NOMO-1 treated with DMSO at 0.1 percent for 48 hours (cell line): ENCODE results near the gene LCOR.
A peak's percentile ranks its signal among the peaks of the same experiment; 100 is the strongest.
"Not testable (repeated sequence)": the region's sequence is repeated elsewhere in the genome, so short reads cannot be mapped to it uniquely, and the experiment has no call there.

Experiments used
- DNase-seq: peaks from one replicate; lab custom pipeline; 2025; ENCODE audit not compliant: unreplicated experiment; lab: John Stamatoyannopoulos, UW

Gene LCOR

DNA sequence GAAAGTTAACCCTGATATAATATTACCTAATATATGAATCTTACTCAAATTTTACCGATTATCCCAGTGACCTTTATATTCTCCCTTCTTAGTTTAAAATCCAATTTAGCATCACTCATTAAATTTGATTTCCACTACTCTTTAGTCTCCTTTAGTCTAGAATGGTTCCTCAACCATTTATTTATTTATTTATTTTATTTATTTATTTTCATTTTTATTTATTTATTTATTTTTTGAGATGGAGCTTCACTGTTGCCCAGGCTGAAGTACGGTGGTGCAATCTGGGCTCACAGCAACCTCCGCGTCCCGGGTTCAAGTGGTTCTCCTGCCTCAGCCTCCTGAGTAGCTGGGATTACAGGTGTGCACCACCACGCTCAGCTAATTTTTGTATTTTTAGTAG lies 92.8 kb downstream of the LCOR start:
- DNase-seq = no peak

- DNase-seq = no peak
These were observed 98.4 kb downstream of the LCOR start for GRCh38 chr10:96930469-96930868.

DNA sequence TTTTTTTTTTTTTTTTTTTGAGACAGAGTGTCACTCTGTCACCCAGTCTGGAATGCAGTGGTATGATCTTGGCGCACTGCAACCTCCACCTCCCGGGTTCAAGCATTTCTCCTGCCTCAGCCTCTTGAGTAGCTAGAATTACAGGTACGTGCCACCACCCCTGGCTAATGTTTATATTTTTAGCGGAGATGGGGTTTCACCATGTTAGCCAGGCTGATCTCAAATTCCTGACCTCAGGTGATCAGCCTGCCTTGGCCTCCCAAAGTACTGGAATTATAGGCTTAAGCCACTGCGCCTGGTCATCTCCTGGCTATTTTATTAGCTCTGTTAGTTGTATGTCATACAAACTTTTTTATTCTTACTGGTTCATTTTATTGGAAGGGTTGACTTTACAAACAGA lies 103.0 kb downstream of the LCOR start:
- DNase-seq = no peak

DNA sequence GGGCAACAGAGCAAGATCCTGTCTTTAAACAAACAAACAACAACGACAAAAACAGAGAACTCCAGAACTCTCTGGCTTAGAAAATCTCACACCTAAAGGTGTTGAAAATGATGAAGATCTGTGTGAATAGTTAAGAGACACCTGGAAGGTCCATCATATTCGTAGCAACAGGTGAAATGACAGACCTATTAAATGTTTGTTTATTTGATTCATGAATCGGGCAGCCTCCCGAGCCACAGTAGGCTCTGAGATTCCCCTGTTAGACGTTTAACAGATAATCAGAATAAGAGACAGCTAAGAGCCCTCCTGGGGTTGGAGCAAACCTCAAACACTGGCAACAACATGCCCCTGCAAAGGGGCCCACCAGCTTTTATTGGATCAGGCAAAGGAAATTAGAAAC lies 103.7 kb downstream of the LCOR start:
- no peak for DNase-seq

GRCh38 chr10:96943161-96943560 lies 111.1 kb downstream of the LCOR start:
- DNase-seq = not testable (repeated sequence)

DNA sequence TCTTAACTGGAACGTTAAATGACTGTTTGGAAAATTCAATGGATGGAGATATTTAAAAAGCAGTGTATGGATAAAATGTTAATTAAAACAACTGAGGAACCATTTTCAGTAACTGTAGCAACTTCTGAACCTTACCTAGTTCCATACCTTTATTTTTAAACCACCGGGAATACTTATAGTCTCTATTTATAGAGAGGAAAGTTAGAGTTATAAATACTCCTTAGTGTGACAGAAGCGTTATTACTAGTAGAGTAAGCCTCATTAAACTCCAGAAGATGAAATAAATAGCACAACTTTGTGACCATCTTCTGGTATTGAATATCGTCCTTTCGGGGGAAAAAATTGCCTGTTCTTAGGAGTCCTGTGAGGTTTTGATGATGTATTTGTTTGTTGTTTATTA lies 114.9 kb downstream of the LCOR start:
- DNase-seq = no peak

GRCh38 chr10:96949039-96949683 lies 117.1 kb downstream of the LCOR start:
- DNase-seq = no peak

GRCh38 chr10:96951954-96952353 lies 119.9 kb downstream of the LCOR start:
- DNase-seq = no peak

DNA sequence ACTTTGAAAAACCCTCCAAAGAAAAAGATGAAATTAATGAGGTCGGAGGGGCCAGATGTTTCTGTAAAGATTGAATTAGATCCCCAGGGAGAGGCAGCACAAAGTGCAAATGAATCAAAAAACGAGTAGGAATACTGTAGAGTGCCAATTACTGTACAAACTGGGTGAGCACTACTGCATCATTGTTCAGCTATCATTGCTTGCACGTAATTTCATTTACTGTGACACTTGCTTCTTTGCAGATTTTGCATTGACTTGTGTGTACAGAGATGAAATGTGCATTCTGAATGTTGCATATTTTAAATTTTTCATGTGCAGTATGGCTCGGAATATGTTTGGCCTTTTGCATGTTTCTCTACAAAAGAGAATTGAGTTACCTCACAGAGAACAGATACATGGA lies 123.7 kb downstream of the LCOR start:
- no peak for DNase-seq

DNA sequence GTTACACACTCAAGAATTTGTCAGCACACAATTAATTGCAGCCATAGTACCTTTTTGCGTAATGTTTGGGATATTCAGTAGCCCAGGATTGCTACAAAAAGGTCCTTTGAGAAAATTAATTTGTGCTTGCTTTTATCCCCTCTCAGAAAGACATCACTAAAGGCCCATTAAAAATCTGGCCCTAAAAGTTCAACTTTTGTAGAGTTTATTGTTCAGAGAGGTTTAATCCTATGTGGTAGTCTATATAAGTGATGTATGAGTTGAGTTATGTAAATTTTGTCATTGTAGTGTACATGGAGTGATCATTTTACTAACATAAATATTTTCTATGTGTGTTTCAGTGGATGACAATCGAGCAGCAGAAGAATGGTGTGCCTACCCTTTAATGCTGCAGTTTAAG lies 126.0 kb downstream of the LCOR start:
- no peak for DNase-seq

- no peak for DNase-seq
These were observed 127.6 kb downstream of the LCOR start for GRCh38 chr10:96959733-96960132.

DNA sequence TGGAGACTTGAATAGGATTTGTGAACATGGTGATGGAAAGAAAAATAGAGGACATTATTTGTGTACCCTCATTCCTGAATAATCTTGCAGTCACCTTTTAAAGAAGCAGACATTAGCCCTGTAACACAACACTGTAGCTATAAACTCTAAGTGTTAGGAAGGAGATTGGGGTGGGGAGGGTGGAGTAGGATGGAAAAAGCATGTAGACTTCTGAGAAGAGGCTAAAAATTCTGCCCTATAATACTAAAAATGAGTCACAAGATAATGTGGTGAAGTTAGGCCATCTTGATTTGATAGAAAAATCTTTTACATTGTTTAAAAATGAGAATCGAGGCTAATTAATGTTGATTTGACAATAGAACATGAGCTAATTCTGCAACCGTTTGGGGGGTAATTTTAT lies 128.8 kb downstream of the LCOR start:
- DNase-seq = no peak

GRCh38 chr10:96964131-96964530 lies 132.0 kb downstream of the LCOR start:
- no peak for DNase-seq

GRCh38 chr10:96967847-96968246 lies 135.7 kb downstream of the LCOR start:
- DNase-seq = no peak

GRCh38 chr10:96968682-96969423 lies 136.8 kb downstream of the LCOR start:
- DNase-seq = no peak

GRCh38 chr10:96971324-96971723 lies 139.2 kb downstream of the LCOR start:
- DNase-seq = no peak

GRCh38 chr10:96972264-96972663 lies 140.2 kb downstream of the LCOR start:
- no peak for DNase-seq

GRCh38 chr10:96973809-96974747 lies 142.0 kb downstream of the LCOR start:
- DNase-seq = peak; percentile 26

DNA sequence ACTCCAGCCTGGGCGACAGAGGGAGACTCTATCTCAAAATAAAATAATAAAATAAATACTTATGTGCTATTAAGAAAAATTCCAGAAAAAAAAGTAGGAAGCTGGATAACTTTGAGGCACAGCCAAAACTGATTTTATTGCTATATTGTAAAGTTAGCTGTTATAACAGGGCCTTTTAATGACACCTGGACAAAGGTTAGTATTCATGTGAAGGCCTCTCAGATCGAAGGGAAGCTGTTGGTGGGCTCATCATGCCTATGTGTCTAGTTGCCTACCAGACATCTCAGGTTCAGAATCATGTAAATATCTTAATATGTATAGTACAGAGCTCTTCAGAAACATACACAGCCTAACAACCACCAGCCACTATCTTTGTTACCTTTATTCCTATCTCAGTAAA lies 143.0 kb downstream of the LCOR start:
- DNase-seq = no peak

DNA sequence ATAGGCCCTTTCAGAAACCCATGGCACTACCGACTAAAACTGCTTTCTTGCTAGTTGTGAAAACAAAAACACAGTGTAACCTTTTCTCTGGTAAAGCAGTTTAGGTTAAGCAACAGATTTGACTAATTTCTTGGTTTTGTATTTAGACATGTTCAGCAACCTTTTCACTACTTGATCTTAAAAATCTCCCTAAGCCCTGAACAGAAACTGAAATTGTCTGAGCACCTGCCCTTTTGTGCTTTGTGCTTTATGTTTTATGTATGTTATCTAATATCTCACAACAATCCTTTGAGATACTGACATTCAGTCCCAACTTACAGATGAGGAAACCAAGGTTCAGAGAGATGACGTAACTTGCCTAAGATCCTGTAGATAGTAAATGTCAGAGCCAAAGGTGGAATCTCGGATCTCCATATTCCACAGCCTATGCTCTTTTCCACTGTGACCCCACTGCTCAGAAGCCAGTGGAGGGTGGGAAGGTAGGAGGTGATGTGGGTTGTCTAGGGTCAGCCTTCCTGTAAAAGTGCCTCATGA lies 146.6 kb downstream of the LCOR start:
- DNase-seq = no peak

DNA sequence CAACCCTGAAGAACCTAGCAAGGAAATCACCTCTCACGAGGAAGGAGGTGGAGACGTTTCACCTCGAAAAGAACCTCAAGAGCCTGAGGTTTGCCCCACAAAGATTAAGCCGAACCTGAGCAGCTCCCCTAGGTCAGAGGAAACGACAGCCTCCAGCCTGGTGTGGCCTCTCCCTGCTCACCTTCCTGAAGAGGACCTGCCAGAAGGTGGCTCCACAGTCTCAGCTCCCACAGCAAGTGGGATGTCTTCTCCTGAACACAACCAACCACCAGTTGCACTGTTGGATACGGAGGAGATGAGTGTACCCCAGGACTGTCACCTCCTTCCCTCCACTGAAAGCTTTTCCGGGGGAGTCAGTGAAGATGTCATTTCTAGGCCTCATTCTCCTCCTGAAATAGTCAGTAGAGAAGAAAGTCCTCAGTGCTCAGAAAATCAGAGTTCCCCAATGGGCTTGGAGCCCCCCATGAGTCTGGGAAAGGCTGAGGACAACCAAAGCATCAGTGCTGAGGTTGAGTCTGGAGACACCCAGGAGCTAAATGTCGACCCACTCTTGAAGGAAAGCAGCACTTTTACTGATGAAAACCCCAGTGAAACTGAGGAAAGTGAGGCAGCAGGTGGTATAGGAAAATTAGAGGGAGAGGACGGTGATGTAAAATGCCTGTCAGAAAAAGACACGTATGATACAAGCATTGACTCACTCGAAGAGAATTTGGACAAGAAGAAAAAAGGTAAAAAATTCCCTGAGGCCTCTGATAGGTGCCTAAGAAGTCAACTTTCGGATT lies 150.2 kb downstream of the LCOR start:
- DNase-seq = no peak
